Measurements from ENCODE around the gene UNC45A.
"Not testable (repeated sequence)": the region's sequence is repeated elsewhere in the genome, so short reads cannot be mapped to it uniquely, and the experiment has no call there.

The UNC45A gene, protein sequence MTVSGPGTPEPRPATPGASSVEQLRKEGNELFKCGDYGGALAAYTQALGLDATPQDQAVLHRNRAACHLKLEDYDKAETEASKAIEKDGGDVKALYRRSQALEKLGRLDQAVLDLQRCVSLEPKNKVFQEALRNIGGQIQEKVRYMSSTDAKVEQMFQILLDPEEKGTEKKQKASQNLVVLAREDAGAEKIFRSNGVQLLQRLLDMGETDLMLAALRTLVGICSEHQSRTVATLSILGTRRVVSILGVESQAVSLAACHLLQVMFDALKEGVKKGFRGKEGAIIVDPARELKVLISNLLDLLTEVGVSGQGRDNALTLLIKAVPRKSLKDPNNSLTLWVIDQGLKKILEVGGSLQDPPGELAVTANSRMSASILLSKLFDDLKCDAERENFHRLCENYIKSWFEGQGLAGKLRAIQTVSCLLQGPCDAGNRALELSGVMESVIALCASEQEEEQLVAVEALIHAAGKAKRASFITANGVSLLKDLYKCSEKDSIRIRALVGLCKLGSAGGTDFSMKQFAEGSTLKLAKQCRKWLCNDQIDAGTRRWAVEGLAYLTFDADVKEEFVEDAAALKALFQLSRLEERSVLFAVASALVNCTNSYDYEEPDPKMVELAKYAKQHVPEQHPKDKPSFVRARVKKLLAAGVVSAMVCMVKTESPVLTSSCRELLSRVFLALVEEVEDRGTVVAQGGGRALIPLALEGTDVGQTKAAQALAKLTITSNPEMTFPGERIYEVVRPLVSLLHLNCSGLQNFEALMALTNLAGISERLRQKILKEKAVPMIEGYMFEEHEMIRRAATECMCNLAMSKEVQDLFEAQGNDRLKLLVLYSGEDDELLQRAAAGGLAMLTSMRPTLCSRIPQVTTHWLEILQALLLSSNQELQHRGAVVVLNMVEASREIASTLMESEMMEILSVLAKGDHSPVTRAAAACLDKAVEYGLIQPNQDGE

DNA sequence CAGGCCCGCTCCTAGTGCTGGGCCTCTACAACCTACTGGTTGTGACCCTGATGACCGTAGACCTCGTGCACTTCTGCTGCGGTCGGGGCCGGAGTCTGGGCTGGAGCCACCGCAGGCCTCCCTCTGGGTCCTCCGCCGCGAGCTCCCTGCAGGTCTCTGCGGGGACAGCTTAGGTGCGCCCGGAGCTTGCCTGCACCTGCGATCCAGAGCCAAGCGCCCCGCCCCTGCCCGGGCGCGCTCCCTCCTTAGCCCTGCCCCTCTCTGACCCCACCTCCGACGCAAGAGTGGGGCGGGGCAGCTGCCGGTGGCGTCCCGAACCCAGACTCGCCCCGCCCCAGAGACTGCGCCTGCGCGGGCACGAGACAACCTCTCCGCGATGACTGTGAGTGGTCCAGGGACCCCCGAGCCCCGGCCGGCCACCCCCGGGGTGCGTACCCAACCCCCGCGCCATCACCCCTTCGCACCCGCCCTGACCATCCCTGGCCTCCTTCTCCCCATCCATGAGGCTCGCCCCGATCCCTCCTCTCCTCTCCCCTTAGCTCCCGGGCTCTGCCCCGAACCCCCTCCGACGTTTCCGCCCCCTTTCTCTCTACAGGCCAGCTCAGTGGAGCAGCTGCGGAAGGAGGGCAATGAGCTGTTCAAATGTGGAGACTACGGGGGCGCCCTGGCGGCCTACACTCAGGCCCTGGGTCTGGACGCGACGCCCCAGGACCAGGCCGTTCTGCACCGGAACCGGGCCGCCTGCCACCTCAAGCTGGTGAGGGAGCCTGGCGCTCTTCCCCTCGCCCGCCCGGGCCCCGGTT is at the start of gene UNC45A:
UNC45A (plus strand) TSS at position 337 of the 803 bp plus-strand sequence; CDS start at position 377, 40 bp downstream.
- in situ Hi-C loops (cut with MboI; ENCODE audit: low sequenced_read_pairs) = no loop called here

DNA sequence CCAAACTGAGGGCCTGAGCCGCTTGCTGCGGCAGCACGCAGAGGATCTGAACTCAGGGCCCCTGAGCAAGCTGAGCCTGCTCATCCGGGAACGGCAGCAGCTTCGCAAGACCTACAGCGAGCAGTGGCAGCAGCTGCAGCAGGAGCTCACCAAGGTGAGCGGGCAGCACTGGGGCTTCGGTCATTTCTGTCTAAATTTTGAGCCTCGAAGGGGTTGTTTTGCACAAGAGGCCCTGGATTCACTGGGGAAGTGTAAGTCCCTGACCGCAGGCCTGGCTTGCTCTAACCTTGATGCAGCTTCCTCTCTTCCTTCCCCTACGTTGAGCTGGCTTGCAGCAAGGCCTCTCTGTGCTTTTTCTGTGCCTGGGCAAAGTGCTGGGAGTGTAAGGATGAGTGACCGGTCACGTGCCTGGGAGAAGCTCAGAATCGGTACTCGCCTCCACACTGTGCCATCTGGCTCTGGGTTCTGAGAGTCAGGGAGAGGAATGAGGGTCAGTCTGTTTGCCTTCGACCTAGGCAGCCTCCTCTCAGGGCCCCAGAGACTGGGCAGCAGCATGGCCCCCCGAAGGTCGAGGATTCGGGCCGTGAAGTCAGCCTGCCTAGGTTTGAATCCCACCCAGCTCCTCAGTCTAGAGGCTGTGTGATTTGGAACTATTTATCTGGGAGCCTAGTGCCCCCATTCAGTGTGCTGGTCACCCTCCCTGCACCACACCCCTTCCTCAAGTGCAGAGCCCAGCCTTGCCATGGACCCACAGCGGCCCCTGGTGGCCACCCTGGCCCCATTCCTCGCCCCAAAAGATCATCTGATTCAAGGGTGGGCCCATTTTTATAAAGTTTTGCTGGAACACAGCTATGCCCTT is 49.4 kb upstream of the UNC45A start:
- in situ Hi-C loops (cut with MboI; ENCODE audit: low sequenced_read_pairs) = no loop called here

DNA sequence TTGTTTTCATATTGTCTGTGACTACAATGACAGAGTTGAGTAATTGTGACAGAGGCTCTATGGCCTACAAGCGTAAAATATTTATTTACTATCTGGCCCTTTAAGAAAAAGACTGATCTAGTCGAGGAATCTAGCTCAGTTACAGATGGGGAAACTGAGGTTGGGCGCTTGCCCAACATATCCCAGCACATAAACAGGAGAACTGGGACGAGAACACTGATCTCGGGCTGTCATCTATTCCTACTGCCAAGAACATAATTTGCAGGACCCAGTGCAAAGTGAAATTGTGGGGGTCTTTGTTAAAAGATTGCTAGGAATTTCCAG is 48.8 kb upstream of the UNC45A start:
- in situ Hi-C loops (cut with MboI; ENCODE audit: low sequenced_read_pairs) = no loop called here

DNA sequence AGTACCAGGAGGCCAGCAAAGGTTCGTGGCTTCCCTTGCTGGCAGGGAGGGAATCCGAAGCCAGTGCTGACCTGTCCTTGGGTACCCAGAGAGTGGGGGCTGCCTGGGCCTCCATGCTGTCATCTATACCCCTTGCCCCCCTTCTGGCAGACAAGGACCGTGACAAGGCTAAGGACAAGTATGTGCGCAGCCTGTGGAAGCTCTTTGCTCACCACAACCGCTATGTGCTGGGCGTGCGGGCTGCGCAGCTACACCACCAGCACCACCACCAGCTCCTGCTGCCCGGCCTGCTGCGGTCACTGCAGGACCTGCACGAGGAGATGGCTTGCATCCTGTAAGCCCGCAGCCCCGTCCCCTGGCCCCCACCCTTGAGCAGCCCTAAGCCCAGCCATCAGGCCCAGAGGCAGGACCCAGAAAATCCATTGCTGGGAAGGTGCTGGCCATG is 48.0 kb upstream of the UNC45A start:
- in situ Hi-C loops (cut with MboI; ENCODE audit: low sequenced_read_pairs) = no loop called here

DNA sequence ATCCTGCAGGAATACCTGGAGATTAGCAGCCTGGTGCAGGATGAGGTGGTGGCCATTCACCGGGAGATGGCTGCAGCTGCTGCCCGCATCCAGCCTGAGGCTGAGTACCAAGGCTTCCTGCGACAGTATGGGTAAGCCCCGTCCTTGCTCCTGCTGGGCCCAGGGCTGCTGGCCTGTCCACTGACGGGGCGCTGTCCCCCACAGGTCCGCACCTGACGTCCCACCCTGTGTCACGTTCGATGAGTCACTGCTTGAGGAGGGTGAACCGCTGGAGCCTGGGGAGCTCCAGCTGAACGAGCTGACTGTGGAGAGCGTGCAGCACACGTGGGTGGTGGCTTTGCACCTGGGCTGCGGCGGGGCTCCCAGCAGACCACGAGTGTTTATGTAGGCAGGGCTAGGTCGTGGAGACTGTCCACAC is 45.8 kb upstream of the UNC45A start:
- in situ Hi-C loops (cut with MboI; ENCODE audit: low sequenced_read_pairs) = no loop called here

DNA sequence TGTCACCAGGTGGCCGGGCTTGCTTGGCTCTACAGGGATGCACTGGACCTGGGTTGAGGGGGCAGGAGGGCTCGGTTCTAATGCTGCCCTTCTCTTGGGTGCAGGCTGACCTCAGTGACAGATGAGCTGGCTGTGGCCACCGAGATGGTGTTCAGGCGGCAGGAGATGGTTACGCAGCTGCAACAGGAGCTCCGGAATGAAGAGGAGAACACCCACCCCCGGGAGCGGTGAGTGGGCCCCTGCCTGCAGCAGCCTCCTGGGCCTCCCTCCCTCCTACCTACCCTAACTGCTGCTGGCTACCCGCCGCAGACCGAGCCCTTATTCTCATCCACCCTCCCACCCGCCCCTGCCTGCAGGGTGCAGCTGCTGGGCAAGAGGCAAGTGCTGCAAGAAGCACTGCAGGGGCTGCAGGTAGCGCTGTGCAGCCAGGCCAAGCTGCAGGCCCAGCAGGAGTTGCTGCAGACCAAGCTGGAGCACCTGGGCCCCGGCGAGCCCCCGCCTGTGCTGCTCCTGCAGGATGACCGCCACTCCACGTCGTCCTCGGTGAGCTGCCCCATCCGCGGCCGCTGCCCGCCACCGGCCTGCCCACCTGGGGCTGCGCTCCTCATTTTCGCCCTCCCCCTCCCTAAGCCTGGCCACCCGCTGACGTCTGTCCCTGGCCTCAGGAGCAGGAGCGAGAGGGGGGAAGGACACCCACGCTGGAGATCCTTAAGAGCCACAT is 45.2 kb upstream of the UNC45A start:
- in situ Hi-C loops (cut with MboI; ENCODE audit: low sequenced_read_pairs) = no loop called here

DNA sequence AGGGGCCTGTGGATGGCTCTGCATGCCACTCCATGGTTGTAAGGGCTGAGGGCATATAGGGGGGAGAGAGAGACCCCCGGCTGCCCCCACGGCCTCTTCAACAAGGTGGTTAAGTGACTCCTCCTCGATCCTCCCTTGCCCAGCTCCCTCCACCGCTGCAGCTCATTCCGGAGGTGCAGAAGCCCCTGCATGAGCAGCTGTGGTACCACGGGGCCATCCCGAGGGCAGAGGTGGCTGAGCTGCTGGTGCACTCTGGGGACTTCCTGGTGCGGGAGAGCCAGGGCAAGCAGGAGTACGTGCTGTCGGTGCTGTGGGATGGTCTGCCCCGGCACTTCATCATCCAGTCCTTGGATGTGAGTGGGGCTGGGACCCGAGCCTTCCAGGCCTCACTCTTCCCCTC is 44.2 kb upstream of the UNC45A start:
- in situ Hi-C loops (cut with MboI; ENCODE audit: low sequenced_read_pairs) = no loop called here

DNA sequence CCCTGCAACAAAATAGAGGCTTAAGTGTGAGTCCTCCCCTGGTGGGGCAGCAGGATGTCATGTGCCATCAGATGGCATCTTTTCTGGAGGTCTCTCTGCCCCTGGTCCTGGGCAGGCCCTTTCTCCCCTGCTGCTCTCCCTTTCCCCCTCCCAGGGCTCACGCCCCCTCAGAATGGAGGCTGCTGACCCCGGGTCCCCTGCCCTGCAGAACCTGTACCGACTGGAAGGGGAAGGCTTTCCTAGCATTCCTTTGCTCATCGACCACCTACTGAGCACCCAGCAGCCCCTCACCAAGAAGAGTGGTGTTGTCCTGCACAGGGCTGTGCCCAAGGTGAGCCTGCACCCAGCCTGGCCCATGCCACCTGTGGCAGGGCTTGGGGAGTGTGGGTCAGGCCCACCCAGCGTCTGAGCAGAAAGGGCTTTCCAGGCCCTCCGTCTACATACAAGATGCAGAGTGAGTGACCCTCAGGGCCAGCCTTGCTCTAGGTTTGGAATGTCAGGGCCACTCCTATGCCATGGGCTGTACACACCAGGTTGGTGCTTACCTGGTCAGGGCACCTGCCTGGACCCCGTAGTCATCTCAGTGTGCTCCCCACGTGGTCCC is 43.6 kb upstream of the UNC45A start:
- in situ Hi-C loops (cut with MboI; ENCODE audit: low sequenced_read_pairs) = no loop called here

DNA sequence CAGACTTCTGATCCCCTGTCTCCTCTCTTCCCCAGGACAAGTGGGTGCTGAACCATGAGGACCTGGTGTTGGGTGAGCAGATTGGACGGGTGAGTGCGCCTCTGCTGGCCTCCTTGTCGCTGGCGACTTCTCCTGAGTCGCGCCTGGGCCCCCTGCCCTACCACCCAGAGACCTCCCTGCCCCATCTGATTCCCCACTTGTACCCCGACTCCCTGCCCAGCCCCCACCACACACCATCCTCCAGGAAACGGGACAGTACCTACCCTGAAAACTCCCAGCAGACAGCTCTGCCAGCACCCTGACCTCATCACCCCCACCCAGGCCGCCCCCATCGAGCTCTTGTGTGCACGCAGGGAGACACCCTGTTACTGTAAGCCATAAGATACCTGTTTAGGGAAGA is 43.1 kb upstream of the UNC45A start:
- in situ Hi-C loops (cut with MboI; ENCODE audit: low sequenced_read_pairs) = no loop called here

DNA sequence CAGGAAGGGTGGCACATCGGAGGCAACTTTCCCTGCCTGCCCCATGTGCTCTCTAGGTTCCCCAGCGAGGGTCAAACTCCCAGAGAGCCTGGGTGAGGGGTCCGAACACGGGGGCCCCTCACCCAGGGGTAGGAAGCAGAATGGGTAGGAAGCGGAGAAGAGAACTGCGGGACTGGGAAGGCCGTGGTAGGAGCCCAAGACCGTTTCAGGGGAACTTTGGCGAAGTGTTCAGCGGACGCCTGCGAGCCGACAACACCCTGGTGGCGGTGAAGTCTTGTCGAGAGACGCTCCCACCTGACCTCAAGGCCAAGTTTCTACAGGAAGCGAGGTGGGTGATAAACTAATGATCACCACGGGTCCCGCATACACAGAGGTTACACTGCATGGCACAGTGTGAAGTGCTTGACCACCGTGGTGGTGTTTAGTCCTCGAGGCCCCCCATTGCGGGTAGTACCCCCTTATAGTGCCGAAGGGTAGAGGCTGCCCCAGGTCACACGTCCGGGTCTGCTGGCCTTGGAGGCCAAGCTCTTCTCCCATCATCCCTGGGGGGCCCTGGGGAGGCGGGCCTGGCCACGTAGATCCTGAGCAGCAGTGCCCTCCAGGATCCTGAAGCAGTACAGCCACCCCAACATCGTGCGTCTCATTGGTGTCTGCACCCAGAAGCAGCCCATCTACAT is 42.4 kb upstream of the UNC45A start:
- in situ Hi-C loops (cut with MboI; ENCODE audit: low sequenced_read_pairs) = no loop called here

DNA sequence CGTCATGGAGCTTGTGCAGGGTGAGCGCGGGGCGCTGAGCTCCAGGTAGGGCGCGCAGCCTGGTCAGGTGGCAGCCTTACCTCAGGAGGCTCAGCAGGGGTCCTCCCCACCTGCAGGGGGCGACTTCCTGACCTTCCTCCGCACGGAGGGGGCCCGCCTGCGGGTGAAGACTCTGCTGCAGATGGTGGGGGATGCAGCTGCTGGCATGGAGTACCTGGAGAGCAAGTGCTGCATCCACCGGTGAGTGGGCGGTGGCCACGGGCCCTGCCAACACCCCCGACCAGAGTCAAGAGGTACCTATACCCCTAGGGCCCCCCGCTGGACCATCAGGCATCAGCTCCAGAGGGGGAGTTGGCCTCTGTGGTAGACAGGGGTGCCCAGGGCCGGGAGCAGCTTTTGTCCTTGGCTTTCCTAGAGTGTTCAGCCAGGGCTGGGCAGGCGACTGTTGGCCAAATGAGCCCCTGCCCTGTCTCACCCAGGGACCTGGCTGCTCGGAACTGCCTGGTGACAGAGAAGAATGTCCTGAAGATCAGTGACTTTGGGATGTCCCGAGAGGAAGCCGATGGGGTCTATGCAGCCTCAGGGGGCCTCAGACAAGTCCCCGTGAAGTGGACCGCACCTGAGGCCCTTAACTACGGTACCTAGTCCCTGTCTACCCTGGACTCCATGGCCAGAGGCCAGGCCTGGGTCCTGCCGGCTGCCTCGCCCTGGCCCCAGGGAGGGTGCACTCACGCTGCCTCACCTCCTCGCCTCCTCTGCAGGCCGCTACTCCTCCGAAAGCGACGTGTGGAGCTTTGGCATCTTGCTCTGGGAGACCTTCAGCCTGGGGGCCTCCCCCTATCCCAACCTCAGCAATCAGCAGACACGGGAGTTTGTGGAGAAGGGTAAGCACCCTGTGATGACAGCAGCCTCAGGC is 41.7 kb upstream of the UNC45A start:
- in situ Hi-C loops (cut with MboI; ENCODE audit: low sequenced_read_pairs) = no loop called here

DNA sequence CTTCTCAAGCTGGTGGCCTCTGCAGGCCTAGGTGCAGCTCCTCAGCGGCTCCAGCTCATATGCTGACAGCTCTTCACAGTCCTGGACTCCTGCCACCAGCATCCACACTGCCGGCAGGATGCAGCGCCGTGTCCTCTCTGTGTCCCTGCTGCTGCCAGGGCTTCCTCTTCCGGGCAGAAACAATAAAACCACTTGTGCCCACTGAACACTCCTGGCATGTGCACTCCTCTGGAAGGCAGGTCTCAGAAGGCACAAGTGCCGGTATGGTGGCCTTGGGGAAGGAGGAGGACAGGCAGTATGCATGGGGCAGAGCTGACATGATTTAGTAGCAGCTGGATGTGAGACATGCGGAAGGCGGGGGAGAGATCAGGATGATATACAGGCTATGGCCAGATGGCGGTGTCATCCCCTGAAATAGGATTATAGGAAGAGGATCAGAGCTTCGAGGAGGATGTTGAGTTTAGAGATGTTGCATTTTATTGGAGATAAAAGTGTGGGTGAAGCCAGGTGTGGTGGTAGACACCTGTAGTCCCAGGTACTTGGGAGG is 39.4 kb upstream of the UNC45A start:
- in situ Hi-C loops (cut with MboI; ENCODE audit: low sequenced_read_pairs) = no loop called here

DNA sequence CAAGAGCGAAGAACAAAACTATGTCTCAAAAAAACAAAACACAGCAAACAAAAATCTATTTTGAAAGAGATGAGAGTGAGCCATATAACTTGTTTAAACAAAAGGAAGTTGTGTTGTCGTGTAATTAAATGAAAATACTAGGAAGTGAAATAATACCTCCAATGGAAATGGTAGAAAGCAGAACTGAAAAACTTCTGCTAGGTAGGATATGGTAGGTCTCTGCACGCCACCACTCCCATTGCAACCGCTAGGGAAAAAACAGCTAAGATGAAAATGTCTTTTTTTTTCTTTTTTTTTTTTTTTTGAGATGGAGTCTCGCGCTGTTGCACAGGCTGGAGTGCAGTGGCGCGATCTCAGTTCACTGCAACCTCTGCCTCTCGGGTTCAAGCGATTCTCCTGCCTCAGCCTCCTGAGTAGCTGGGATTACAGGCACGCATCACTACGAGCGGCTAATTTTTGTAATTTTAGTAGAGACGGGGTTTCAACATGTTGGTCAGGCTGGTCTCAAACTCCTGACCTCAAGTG is 37.9 kb upstream of the UNC45A start:
- in situ Hi-C loops (cut with MboI; ENCODE audit: low sequenced_read_pairs) = not testable (repeated sequence)

DNA sequence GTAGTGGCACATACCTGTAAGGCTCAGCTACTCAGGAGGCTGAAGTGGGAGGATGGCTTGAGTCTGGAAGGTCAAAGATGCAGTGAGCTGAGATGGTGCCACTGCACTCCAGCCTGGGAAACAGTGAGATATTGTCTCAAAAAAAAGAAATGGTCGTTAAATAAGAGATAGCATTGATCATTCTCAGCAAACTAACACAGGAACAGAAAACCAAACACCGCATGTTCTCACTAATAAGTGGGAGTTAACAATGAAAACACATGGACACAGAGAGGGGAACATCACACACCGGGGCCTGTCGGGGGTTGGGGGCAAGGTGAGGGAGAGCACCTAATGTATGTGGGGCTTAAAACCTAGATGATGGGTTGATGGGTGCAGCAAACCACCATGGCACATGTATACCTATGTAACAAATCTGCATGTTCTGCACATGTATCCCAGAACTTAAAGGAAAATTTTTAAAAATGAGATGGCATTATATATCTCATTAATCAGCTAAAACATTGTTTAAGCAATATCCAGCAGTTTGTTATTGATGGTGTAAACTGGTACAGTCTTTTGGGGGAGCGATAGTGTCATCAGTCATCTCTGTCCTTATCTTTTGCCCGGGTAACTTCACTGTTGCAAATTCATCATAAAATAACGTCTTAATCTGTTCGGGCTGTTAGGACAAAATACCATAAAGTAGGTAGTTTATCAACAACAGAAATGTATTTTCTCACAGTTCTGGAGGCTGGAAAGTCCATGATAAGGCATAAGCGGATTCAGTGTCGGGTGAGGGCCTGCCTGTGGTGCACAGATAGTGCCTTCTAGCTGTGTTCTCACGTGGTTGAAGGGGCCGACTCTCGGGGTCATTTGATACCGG is 33.7 kb upstream of the UNC45A start:
- in situ Hi-C loops (cut with MboI; ENCODE audit: low sequenced_read_pairs) = no loop called here

DNA sequence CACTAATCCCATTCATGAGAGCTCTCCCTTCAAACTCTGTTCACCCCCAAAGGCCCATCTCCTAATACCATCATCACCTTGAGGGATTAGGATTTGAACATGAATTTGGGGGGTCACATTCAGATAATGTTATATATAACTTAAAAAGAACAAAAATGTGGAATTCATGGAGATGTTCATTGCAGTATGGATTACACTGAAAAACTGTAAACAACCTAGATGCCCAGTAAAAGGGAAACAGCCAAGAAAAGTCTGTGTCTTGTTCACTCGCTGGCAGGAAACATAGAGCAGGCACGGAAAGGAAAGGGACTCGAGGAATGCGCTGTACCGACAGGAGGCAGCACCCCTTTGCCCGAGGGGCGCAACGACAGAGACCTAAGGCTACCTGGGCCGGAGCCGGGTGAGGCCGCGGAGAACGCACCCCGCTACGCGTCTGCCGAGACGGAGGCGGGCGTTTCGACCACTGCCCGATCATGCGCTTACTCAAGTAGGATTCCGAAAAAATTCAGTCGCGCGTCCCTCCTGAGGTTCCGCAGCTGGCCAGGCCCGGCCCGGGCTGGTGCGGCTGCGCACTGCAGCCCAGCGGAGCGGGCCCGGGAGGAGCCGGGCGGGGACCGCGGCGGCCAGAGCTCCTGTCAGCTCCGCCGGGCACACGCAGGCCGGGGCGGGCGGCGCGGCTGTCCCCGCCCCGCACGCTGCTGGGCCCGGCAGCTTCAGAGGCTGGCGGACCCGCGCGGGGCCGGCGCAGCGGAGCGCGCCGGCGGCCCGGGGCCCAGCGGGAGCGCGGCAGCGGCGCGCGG is 32.8 kb upstream of the UNC45A start:
- in situ Hi-C loops (cut with MboI; ENCODE audit: low sequenced_read_pairs) = no loop called here
